HAP-1 (cell line): ENCODE data around the gene RGS14.
"Not testable (repeated sequence)": the region's sequence is repeated elsewhere in the genome, so short reads cannot be mapped to it uniquely, and the experiment has no call there.

ENCODE experiments used
- DNase-seq, 2 experiments: peaks; one replicate each; pipeline ENCODE4 v3.0.0-alpha.2; 2016 to 2020; ENCODE audit warnings: low spot score in 2 of 2
- H3K27me3 ChIP-seq: fragments of 250-450 bp; sonication (Bioruptor Pico); 2 replicates; pipeline ENCODE4 v1.5.1; 2020; ENCODE audit warnings: low read depth, mild to moderate bottlenecking, moderate library complexity
- H3K36me3 ChIP-seq: fragments of 250-450 bp; sonication (Bioruptor Pico); replicated peaks from 2 replicates; pipeline ENCODE4 v1.5.1; 2020; ENCODE audit warnings: mild to moderate bottlenecking
- H3K4me1 ChIP-seq: fragments of 250-450 bp; sonication (Bioruptor Pico); 2 replicates; pipeline ENCODE4 v1.5.1; 2020; ENCODE audit warnings: mild to moderate bottlenecking
- H3K4me3 ChIP-seq: fragments of 250-450 bp; sonication (Bioruptor Pico); 2 replicates; pipeline ENCODE4 v1.5.1; 2020; ENCODE audit warnings: mild to moderate bottlenecking, moderate library complexity
- H3K9me3 ChIP-seq: fragments of 250-450 bp; sonication (Bioruptor Pico); 2 replicates; pipeline ENCODE4 v1.5.1; 2020; ENCODE audit warnings: mild to moderate bottlenecking, moderate library complexity
- in situ Hi-C: fragments of 300-500 bp; cut with MboI; formaldehyde crosslinking; loops from 3 replicates; pipeline ENCODE4 v1.14.3; 2020; ENCODE audit warnings: low sequenced_read_pairs, inconsistent platforms, mixed read lengths

The RGS14 gene

GRCh38 chr5:177359451-177359851 is 1.7 kb downstream of the RGS14 start:
- in situ Hi-C loops: no loop called here
- no peak for DNase-seq
- Histone ChIP-seq H3K27me3 (peaks cover 17% of the 10 kb centered on the region), H3K4me1 (peaks cover 7% of the 10 kb centered on the region), H3K4me3 (no peak overlapping the region), H3K9me3 (peaks cover 3% of the 10 kb centered on the region; the same call in 1 of the 2 replicates), H3K36me3 (no peaks in the 10 kb centered on the region)

- peaks cover 3% of the 10 kb centered on the region; the same call in 1 of the 2 replicates for H3K9me3 ChIP-seq
- no peak for DNase-seq
- no peak overlapping the region for H3K4me3 ChIP-seq
- no peaks in the 10 kb centered on the region for H3K36me3 ChIP-seq
- in situ Hi-C loops: no loop called here
- H3K27me3 ChIP-seq: peaks cover 17% of the 10 kb centered on the region
- peaks cover 7% of the 10 kb centered on the region for H3K4me1 ChIP-seq
Observed at GRCh38 chr5:177359860-177360259, 2.1 kb downstream of the RGS14 start.

- H3K36me3 ChIP-seq, DNase-seq, H3K4me1 ChIP-seq, H3K9me3 ChIP-seq, in situ Hi-C loops, H3K4me3 ChIP-seq: not testable (repeated sequence)
- H3K27me3 ChIP-seq: peaks cover 17% of the 10 kb centered on the region
Observed at GRCh38 chr5:177360740-177361139, 3.0 kb downstream of the RGS14 start.

GRCh38 chr5:177361418-177362291 is 3.9 kb downstream of the RGS14 start:
- in situ Hi-C loops: no loop called here
- Histone ChIP-seq H3K36me3 (no peaks in the 10 kb centered on the region), H3K4me3 (no peak overlapping the region), H3K27me3 (peaks cover 17% of the 10 kb centered on the region), H3K9me3 (no peaks in the 10 kb centered on the region), H3K4me1 (peaks cover 7% of the 10 kb centered on the region)
- no peak for DNase-seq

GRCh38 chr5:177362292-177362609 is 4.5 kb downstream of the RGS14 start:
- in situ Hi-C loops: no loop called here
- Histone ChIP-seq H3K27me3 (peaks cover 15% of the 10 kb centered on the region), H3K36me3 (no peaks in the 10 kb centered on the region), H3K4me3 (no peak overlapping the region), H3K4me1 (peaks cover 9% of the 10 kb centered on the region), H3K9me3 (no peaks in the 10 kb centered on the region)
- DNase-seq: no peak

DNA sequence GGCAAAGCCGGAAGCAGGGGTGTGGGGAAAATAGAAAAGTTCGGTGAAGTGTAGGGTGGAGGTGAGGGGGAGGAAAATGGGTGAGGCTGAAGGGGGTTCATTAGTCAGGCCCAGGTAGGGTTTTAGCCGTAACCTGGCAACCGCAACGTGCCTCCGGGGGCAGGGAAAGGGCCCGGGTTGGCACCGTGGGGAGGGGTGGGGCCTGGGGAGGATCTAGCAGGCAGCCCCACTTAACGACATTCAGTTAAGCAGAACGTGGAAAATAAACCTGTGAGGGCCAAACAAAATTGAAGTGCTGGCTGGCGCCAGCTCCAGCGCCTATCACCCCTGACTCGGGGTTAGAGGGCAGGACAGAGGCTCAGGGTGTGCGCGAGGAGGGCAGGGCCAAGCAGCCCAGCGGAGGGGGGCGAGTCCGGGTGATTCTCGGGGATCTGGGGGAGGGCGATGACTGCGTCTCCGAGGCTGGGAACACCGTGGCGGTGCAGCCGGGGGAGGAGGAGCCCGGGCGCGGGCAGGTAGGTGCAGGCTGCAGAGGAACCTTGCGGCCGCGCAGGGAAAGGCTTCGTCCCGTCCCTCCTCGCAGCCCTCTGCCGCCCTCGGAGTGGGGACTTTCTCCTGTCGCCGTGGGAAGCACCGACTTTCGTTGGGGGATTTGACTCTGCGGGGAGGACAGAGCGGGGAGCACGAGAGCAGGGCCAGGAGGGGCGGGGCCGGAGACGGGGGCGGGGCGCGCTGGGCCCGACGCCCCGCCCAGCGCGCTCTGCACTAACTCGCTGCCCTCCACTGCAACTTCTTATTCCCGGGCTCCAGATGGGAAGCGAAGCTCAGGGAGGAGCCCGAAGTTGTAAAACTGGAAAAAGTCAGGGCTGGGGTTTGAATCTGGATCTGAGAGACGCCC is 5.1 kb downstream of the RGS14 start:
- peak; percentile 65 to 80 for DNase-seq
- Histone ChIP-seq H3K27me3 (peaks cover 9% of the 10 kb centered on the region), H3K9me3 (no peaks in the 10 kb centered on the region), H3K4me3 (peak overlapping the region; percentile 35), H3K4me1 (peaks cover 9% of the 10 kb centered on the region), H3K36me3 (no peaks in the 10 kb centered on the region)
- in situ Hi-C loops: no loop called here

DNA sequence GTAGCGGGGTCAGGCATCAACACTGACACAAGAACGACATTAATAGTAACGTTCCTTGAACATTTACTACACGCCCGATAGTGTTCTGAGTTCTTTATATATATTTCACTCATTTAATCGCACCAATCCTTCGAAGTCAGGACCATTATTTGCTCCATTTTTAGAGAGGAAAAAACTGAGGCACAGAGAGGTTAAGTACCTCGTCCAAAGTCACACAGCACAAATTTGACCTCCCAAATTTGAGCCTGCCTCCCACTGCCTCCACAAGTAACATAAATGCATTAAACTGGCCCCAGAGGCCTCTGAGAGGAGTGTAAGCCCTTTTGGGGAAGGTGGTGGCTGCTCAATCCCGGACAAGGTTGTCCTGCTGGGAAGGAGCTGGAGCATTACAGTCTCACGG is 5.8 kb downstream of the RGS14 start:
- H3K27me3 ChIP-seq: peaks cover 2% of the 10 kb centered on the region
- peak overlapping the region; percentile 35 for H3K4me3 ChIP-seq
- no peaks in the 10 kb centered on the region for H3K36me3 ChIP-seq
- in situ Hi-C loops: no loop called here
- peaks cover 9% of the 10 kb centered on the region for H3K4me1 ChIP-seq
- no peak for DNase-seq
- no peaks in the 10 kb centered on the region for H3K9me3 ChIP-seq

GRCh38 chr5:177364159-177364962 is 6.6 kb downstream of the RGS14 start:
- in situ Hi-C loops: no loop called here
- DNase-seq: no peak
- peaks cover 9% of the 10 kb centered on the region for H3K4me1 ChIP-seq
- H3K4me3 ChIP-seq: no peak overlapping the region
- no peaks in the 10 kb centered on the region for H3K27me3 ChIP-seq
- H3K36me3 ChIP-seq: no peaks in the 10 kb centered on the region
- no peaks in the 10 kb centered on the region for H3K9me3 ChIP-seq

GRCh38 chr5:177365845-177366527 is 8.3 kb downstream of the RGS14 start:
- Histone ChIP-seq H3K4me3 (no peak overlapping the region), H3K4me1 (peaks cover 9% of the 10 kb centered on the region), H3K36me3 (no peaks in the 10 kb centered on the region), H3K27me3 (no peaks in the 10 kb centered on the region), H3K9me3 (no peaks in the 10 kb centered on the region)
- in situ Hi-C loops: no loop called here
- no peak for DNase-seq

- peak; percentile 74 to 93 for DNase-seq
- no peaks in the 10 kb centered on the region for H3K36me3 ChIP-seq
- in situ Hi-C loops: no loop called here
- H3K4me3 ChIP-seq: peak overlapping the region; percentile 7; the same call in 1 of the 2 replicates
- no peaks in the 10 kb centered on the region for H3K9me3 ChIP-seq
- H3K27me3 ChIP-seq: no peaks in the 10 kb centered on the region
- peaks cover 9% of the 10 kb centered on the region for H3K4me1 ChIP-seq
Observed at GRCh38 chr5:177366528-177367322, 9.0 kb downstream of the RGS14 start.

- in situ Hi-C loops: no loop called here
- H3K4me1 ChIP-seq: peaks cover 9% of the 10 kb centered on the region
- H3K36me3 ChIP-seq: no peaks in the 10 kb centered on the region
- no peaks in the 10 kb centered on the region for H3K27me3 ChIP-seq
- H3K9me3 ChIP-seq: no peaks in the 10 kb centered on the region
- H3K4me3 ChIP-seq: no peak overlapping the region
- no peak for DNase-seq
Observed at GRCh38 chr5:177367323-177367848, 9.7 kb downstream of the RGS14 start.
